PC-9 (cell line): Measurements from ENCODE around the gene FUT7. TPM values are rescaled to one million over a fixed set of nuclear protein-coding genes. Genes with fewer than 3 reads are reported as not detected.

Experiments used
- BruUV-seq: library from RNA; stranded (reverse); fragments of 400-500 nt; replicated peaks from 2 replicates; lab custom pipeline; 2021; lab: Mats Ljungman, UMichigan
- CTCF ChIA-PET: fragments of 300-600 bp; sonication (Branson Sonifier 250); formaldehyde crosslinking; loops from one replicate; lab custom pipeline; 2022; ENCODE audit warnings: antibody characterized with exemption; lab: Charles Lee
- POLR2A ChIA-PET: fragments of 300-600 bp; sonication (Branson Sonifier 250); formaldehyde crosslinking; loops from one replicate; lab custom pipeline; 2022; ENCODE audit warnings: antibody characterized with exemption; ENCODE audit not compliant: unreplicated experiment; lab: Charles Lee
- DNase-seq, 2 experiments: peaks; one replicate each; pipeline versions ENCODE4 v3.0.0 to v3.0.0-alpha.2; 2015 to 2022; ENCODE audit warnings: mixed read lengths in 1 of 2
- H2AFZ ChIP-seq: fragments of 200-600 bp; sonication (generic); 2 replicates; pipeline ENCODE4 v1.8.1; 2017; ENCODE audit warnings: antibody characterized with exemption
- H3F3A ChIP-seq: fragments of 200-600 bp; sonication (generic); 2 replicates; pipeline ENCODE4 v1.8.1; 2017; ENCODE audit warnings: antibody characterized with exemption, mild to moderate bottlenecking, low read depth; ENCODE audit not compliant: insufficient read depth
- H3K27ac ChIP-seq: fragments of 200-600 bp; sonication (generic); 2 replicates; pipeline ENCODE4 v1.6.1; 2016; ENCODE audit warnings: mixed run types
- H3K27me3 ChIP-seq: fragments of 200-600 bp; sonication (generic); 2 replicates; pipeline ENCODE4 v1.6.1; 2016; ENCODE audit warnings: low read depth, mixed run types; ENCODE audit not compliant: insufficient read depth
- H3K36me3 ChIP-seq: fragments of 200-600 bp; sonication (generic); 2 replicates; pipeline ENCODE4 v1.6.1; 2016; ENCODE audit warnings: low read depth, mixed run types
- H3K4me1 ChIP-seq: fragments of 200-600 bp; sonication (generic); replicated peaks from 2 replicates; pipeline ENCODE4 v1.6.1; 2016; ENCODE audit warnings: mixed run types; ENCODE audit not compliant: insufficient read depth
- H3K4me2 ChIP-seq: fragments of 200-600 bp; sonication (generic); 2 replicates; pipeline ENCODE4 v1.6.1; 2017; ENCODE audit warnings: mixed run types
- H3K4me3 ChIP-seq: fragments of 200-600 bp; sonication (generic); 2 replicates; pipeline ENCODE4 v1.6.1; 2016; ENCODE audit warnings: mixed run types
- H3K79me2 ChIP-seq: fragments of 200-600 bp; sonication (generic); 2 replicates; pipeline ENCODE4 v1.6.1; 2017; ENCODE audit warnings: low read depth, mixed run types
- H3K9me2 ChIP-seq: fragments of 200-600 bp; sonication (generic); 2 replicates; pipeline ENCODE4 v1.8.1; 2017; ENCODE audit warnings: mild to moderate bottlenecking; ENCODE audit not compliant: insufficient read depth
- H3K9me3 ChIP-seq: fragments of 200-600 bp; sonication (generic); 2 replicates; pipeline ENCODE4 v1.8.1; 2016; ENCODE audit warnings: low read depth; ENCODE audit not compliant: insufficient read depth
- H4K20me1 ChIP-seq: fragments of 200-600 bp; sonication (generic); 2 replicates; pipeline ENCODE4 v1.8.1; 2017; ENCODE audit not compliant: insufficient read depth
- EZH2 ChIP-seq: fragments of 200-600 bp; sonication (generic); IDR thresholded peaks from 2 replicates; pipeline ENCODE4 v1.8.0; 2017; ENCODE audit warnings: antibody characterized with exemption, low read depth
- intact Hi-C: fragments of 100-400 bp; cut with micrococcal nuclease; formaldehyde crosslinking; loops from one replicate; pipeline ENCODE4 v1.10.0; 2022; ENCODE audit not compliant: unreplicated experiment
- total RNA-seq: library from RNA; stranded (reverse); gene quantifications from 2 replicates; pipeline ENCODE4 v1.2.3, GENCODE V29; 2021
- TF ChIP-seq, protein P1 (sequence below): fragments of 200-600 bp; sonication (generic); conservative IDR thresholded peaks from 2 replicates; pipeline ENCODE4 v1.6.1; 2017; ENCODE audit warnings: mixed run types, antibody characterized with exemption, mild to moderate bottlenecking, moderate library complexity

The FUT7 gene
- total RNA-seq, 1 experiment from 2014 or later: not detected

DNA sequence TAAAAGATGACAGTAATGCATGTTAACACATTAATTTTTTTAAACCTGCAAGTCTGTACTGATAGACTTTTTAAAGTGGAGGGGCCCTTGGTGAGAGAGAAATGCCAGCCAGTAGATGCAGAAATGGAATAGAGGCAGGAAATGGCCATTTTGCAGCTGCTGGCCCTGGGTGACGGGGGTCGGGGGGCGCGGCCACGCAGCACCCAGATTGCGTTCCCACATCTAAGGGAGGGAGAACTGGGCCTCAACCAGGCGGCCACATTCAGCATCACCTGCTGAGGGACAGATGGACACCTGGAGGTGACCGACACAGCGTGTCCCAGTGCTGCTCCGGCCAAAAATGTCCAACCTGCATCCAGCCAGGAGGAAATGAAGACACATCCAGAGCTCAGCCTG is 29.2 kb downstream of the FUT7 start:
- Histone ChIP-seq H3K9me2 (no peaks in the 10 kb centered on the region), H3K4me2 (no peak overlapping the region), H3F3A (peaks cover 16% of the 10 kb centered on the region; the same call in 1 of the 2 replicates), H3K27me3 (no peaks in the 10 kb centered on the region), H3K4me3 (no peak overlapping the region), H3K79me2 (no peaks in the 10 kb centered on the region), H3K4me1 (peaks cover 9% of the 10 kb centered on the region; the same call in 1 of the 2 replicates), H4K20me1 (no peaks in the 10 kb centered on the region), H2AFZ (no peak overlapping the region), H3K9me3 (no peaks in the 10 kb centered on the region), H3K36me3 (no peaks in the 10 kb centered on the region), H3K27ac (no peak overlapping the region)
- BruUV-seq: no TSS peak
- TF ChIP-seq, protein P1, sequence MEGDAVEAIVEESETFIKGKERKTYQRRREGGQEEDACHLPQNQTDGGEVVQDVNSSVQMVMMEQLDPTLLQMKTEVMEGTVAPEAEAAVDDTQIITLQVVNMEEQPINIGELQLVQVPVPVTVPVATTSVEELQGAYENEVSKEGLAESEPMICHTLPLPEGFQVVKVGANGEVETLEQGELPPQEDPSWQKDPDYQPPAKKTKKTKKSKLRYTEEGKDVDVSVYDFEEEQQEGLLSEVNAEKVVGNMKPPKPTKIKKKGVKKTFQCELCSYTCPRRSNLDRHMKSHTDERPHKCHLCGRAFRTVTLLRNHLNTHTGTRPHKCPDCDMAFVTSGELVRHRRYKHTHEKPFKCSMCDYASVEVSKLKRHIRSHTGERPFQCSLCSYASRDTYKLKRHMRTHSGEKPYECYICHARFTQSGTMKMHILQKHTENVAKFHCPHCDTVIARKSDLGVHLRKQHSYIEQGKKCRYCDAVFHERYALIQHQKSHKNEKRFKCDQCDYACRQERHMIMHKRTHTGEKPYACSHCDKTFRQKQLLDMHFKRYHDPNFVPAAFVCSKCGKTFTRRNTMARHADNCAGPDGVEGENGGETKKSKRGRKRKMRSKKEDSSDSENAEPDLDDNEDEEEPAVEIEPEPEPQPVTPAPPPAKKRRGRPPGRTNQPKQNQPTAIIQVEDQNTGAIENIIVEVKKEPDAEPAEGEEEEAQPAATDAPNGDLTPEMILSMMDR: no peak
- TF ChIP-seq EZH2: no peak
- intact Hi-C loops: no loop called here
- POLR2A ChIA-PET: no interaction called here
- CTCF ChIA-PET: interaction anchor here (0.6 to 0.7 kb wide), 2 partner anchors 27 to 54 kb away, joined by 3 read pairs; no protein-coding TSS in a partner anchor
- DNase-seq: no peak

DNA sequence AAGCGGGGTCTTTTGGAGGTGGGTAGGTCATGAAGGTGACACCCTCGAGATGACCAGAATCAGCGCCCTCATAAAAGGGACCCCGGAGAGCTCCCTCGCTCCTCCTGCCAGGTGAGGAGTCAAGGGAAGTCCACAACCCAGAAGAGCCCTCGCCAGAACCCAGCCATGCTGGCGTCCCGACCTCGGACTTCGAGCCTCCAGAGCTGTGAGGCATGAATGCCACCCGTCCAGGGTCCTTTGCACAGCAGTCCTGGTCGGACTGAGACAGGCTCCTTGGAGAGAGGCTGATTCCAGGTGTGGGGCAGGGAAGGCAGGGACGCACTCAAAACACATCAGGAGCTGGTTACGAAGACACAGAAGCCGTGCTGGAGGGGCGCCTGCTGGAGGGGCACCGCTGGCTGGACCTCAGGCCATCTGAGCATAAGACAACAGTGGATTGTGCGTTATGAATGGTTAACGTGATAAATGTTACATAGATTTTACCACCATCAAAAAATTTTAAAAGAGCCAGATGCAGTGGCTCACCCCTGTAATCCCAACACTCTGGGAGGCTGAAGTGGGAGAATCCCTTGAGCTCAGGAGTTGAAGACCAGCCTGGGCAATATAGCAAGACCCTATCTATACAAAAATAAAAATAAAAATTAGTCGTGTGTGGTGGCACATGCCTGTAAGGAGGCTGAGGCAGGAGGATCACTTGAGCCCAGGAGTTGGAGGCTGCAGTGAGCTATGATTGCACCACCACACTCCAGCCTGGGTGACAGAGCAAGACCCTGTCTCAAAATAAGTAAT is 29.8 kb downstream of the FUT7 start:
- TF ChIP-seq, protein P1: no peak
- no peak for TF ChIP-seq EZH2
- CTCF ChIA-PET: interaction anchor here (0.6 to 0.7 kb wide), 9 partner anchors 13 to 256 kb away, joined by 3 to 13 read pairs (median 5); no protein-coding TSS in a partner anchor
- BruUV-seq: no TSS peak
- Histone ChIP-seq H3K79me2 (no peaks in the 10 kb centered on the region), H3K27ac (no peak overlapping the region), H3K9me3 (no peaks in the 10 kb centered on the region), H4K20me1 (no peaks in the 10 kb centered on the region), H3K4me1 (peaks cover 15% of the 10 kb centered on the region), H3K4me2 (peak overlapping the region; percentile 46; the same call in 1 of the 2 replicates), H2AFZ (peak overlapping the region; percentile 39; the same call in 1 of the 2 replicates), H3K4me3 (no peak overlapping the region), H3K9me2 (no peaks in the 10 kb centered on the region), H3K27me3 (no peaks in the 10 kb centered on the region), H3K36me3 (no peaks in the 10 kb centered on the region), H3F3A (peaks cover 16% of the 10 kb centered on the region; the same call in 1 of the 2 replicates)
- intact Hi-C loops: no loop called here
- POLR2A ChIA-PET: interaction anchor here (0.7 kb wide), 1 partner anchor 24 kb away, joined by 13 read pairs; no protein-coding TSS in a partner anchor
- no peak for DNase-seq

GRCh38 chr9:137000177-137000930 is 31.5 kb downstream of the FUT7 start:
- H3K4me1 ChIP-seq: peaks cover 30% of the 10 kb centered on the region
- H3K9me3 ChIP-seq: no peaks in the 10 kb centered on the region
- H3K79me2 ChIP-seq: no peaks in the 10 kb centered on the region
- no peak for DNase-seq
- H3F3A ChIP-seq: peaks cover 21% of the 10 kb centered on the region; the same call in 1 of the 2 replicates
- BruUV-seq: no TSS peak
- intact Hi-C loops: no loop called here
- H3K4me3 ChIP-seq: no peak overlapping the region
- TF ChIP-seq, protein P1: no peak
- no peak for TF ChIP-seq EZH2
- no peaks in the 10 kb centered on the region for H3K36me3 ChIP-seq
- H3K9me2 ChIP-seq: no peaks in the 10 kb centered on the region
- H3K27me3 ChIP-seq: no peaks in the 10 kb centered on the region
- H3K4me2 ChIP-seq: 0 out of 2 replicates have a peak overlapping the region, but pooled peaks have one; percentile 2
- POLR2A ChIA-PET: interaction anchor here (0.6 kb wide), 1 partner anchor 201 kb away, joined by 6 read pairs; no protein-coding TSS in a partner anchor
- no peaks in the 10 kb centered on the region for H4K20me1 ChIP-seq
- H2AFZ ChIP-seq: no peak overlapping the region
- no peak overlapping the region for H3K27ac ChIP-seq
- CTCF ChIA-PET: interaction anchor here (0.6 to 1.1 kb wide), 7 partner anchors 8 to 290 kb away, joined by 3 to 22 read pairs (median 6); partner anchors contain the start of gene PAXX
